Kidney glomerular epithelial cell (primary cell): Measurements from ENCODE around the gene YIPF6.
"Not testable (repeated sequence)": the region's sequence is repeated elsewhere in the genome, so short reads cannot be mapped to it uniquely, and the experiment has no call there.

Source experiments
- DNase-seq: peaks from one replicate; lab custom pipeline; 2025; lab: John Stamatoyannopoulos, UW

YIPF6 gene, protein sequence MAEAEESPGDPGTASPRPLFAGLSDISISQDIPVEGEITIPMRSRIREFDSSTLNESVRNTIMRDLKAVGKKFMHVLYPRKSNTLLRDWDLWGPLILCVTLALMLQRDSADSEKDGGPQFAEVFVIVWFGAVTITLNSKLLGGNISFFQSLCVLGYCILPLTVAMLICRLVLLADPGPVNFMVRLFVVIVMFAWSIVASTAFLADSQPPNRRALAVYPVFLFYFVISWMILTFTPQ

DNA sequence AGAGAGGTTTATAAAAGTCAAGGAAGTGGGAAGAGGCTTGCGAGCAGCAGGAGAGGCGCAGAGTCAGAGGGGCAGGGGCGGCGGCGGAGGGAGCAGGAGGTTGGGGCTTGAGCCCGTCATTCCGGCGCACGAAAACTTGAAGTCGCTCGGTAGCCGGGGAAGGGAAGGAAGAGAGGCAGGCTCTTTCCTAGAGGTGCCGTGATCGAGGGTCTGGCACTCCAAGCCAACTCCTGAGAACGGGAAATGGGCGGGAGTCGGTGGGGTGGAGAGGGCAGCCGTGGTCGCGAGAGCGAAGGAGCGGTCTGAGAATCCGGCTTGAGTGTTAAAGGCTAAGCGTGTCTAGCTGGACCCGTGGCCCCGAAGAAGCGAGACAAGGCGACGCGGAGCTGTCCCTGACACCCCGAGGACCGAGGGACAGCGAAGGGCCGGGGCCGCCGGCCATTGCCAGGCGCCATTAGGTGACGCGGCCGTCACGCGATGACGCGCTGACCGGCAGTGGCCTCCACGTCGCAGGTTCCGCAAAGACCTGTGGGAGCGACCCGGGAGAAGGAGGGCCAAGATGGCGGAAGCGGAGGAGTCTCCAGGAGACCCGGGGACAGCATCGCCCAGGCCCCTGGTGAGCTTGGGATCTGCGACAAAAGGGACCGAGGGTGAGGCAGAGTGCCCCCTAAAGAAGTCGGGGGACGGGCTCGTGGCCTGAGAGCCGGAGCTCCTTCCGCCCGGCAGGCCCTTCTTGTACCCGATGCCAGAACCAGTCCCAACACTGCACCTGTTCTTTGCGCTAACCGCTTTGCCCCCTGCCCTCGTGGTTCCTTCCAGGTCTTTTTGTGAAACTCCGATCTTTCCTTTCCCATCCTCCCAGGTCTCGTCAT is at the start of gene YIPF6:
Gene YIPF6, plus strand, starts transcription at position 544 of the 872 bp plus-strand sequence. Its CDS starts 16 bp downstream, at position 560.
- no peak for DNase-seq

DNA sequence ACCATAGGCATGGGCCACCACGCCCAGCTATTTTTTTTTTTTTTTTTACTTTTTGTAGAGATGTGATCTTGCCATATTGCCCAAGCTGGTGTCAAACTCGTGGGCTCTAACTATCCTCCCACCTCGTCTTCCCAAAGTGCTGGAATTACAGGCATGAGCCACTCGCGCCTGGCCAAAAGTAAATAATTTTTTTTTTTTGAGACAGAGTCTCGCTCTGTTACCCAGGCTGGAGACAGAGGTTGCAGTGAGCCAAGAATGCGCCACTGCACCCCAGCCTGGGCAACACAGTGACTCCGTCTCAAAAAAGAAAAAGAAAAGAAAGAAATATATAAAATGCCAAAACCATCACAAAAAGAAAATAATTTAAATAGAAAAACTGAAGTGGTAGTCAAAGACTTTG is 47.1 kb upstream of the YIPF6 start:
- DNase-seq: no peak

DNA sequence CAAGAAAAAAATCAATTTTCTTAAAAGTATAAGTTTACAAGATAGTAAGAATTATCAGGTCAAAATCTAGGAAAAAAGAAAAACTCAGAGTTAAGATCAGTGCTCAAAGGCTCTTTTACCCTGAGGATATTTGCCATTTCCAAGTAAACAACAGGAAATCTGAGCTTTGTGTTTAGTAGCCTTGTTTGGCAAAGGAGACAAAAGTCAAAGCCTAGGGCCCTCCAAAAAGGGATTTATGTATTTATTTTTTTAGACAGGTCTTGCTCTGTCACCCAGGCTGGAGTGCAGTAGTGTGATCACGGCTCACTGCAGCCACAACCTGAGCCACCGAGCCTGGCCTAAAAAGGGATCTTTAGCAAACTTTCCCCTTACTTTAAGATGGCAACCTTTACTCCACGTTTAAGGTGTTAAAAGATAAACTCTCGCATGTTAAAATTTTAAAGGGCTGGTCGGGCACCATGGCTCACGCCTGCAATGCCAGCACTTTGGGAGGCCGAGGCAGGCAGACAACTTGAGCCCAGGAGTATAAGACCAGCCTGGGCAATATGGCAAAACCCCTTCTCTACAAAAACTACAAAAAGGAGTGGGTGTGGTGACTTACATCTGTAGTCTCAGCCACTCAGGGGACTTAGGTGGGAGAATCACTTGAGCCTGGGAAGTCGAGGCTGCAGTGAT is 44.2 kb upstream of the YIPF6 start:
- DNase-seq: no peak

DNA sequence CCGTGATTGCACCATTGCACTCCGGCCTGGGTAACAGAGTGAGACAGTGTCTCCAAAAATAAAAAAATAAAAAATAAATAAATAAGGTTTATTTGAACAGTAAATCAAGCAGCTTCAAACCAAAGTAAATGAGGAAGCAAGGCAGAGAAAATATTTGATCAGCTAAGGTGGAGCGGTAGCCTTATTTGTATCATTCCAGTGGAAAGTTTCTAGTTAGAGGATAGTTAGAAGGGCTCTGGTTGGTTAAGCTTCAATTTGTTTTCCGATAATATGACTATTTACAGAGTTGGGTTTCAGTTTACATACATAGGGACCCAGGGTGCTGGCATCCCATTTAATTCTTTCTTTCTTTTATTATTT is 43.7 kb upstream of the YIPF6 start:
- DNase-seq: no peak

DNA sequence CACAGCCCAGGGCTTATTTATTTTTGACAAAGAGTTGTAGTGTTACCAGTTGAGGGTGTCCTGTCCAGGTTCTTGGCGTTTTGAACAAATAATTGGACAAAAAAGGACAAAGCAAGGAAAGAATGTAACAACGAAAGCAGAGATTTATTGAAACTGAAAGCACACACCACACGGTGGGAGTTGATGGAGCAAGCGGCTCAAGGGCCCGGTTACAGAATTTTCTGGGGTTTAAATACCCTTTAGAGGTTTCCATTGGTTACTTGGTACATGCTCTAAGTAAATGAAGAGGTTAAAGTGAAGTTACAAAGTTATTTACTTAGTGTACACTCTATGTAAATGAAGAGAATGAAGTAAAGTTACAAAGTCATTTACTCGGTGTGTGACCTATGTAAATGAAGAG is 37.8 kb upstream of the YIPF6 start:
- no peak for DNase-seq

DNA sequence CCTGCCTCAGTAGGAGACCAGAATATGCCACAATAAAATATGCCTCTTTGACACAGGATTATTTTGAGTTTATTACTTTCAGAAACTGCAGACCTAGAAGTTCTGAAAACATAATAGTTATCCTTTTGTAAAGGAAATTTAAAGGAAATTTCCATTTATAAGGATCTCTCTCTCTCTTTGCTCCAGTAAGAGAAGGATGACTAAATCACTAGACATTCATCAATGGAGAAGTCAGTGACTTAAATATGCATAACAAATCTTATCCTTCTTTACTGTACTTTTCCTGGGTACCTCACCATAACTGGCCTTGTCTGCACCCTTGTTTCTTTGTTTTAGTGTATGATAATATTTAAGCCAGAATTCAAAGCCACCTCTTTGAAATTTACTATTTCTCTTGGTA is 37.3 kb upstream of the YIPF6 start:
- no peak for DNase-seq

DNA sequence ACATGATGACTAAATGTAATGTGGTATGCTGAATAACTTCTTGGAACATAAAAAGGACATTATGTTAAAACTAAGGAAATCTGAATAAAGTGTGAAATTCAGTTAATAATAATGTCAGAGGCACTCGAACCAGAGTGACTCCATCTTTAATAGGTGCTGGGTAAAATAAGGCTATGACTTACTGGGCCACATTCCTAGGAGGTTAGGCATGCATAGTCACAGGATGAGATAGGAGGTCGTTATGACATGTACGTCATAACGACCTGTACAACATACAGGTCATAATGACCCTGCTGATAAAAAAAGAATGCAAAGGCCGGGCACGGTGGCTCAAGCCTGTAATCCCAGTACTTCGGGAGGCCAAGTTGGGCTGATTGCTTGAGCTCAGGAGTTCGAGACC is 36.7 kb upstream of the YIPF6 start:
- no peak for DNase-seq

DNA sequence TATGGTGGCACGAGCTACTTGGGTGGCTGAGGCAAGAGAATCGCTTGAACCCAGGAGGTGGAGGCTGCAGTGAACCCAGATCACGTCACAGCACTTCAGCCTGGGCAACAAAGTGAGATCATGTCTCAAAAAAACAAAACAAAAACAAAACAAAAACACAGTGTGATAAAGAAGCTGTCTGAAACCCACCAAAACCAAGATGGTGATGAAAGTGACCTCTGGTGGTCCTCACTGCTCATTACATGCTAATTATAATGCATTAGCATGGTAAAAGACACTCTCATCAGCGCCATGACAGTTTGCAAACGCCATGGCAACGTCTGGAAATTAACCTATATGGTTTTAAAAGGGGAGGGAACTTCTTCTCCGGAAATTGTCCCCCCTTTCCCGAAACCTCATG is 36.2 kb upstream of the YIPF6 start:
- peak; percentile 14 for DNase-seq

DNA sequence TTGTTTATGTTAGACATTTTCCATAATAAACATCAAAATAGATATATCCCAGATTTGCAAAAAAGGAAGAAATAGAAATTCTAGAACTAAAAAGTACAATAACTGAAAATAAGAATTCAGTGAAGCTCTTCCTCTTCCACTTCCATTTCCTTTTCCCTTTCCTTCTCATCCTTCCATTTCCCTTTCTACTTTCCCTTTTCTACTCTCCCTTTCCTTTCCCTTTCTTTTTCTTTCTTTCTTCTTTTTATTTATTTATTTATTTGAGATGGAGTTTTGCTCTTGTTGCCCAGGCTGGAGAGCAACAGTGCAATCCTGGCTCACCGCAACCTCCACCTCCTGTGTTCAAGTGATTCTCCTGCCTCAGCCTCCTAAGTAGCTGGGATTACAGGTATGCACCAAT is 35.0 kb upstream of the YIPF6 start:
- DNase-seq: no peak

DNA sequence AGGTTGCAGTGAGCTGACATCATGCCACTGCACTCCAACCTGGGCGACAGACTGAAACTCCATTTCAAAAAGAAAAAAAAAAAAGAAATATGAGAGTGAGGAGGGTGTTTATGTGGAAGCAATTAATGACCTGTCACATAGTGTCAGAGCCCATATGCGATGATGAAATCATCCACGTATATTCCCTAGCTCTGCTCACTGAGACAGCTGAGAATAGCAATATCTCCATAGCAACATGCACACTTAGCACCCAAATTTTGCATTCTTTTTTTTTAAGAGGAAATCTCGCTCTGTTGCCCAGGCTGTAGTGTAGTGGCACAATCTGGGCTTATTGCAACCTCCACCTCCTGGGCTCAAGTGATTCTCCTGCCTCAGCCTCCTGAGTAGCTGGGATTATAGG is 34.1 kb upstream of the YIPF6 start:
- DNase-seq: no peak

DNA sequence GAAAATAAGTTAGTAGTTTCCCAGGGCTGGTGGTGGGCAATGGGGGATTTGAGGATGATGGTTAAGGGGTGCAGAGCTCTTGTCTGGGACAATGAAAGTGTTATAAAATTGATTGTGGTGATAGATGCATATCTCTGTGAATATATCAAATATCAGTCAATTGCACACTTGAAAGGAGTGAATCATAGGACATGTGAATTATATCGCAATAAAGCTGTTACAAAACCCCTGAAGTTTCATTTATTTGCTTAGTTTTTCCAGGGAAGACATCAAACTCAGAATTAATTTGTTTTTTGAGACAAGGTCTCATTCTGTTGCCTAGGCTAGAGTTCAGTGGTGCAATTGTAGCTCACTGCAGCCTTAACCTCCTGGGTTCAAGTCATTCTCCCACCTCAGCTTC is 17.9 kb upstream of the YIPF6 start:
- DNase-seq: no peak

DNA sequence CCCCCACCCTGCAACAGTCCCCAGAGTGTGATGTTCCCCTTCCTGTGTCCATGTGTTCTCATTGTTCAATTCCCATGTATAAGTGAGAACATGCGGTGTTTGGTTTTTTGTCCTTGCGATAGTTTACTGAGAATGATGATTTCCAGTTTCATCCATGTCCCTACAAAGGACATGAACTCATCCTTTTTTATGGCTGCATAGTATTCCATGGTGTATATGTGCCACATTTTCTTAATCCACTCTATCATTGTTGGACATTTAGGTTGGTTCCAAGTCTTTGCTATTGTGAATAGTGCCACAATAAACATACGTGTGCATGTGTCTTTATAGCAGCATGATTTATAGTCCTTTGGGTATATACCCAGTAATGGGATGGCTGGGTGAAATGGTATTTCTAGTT is 12.7 kb upstream of the YIPF6 start:
- DNase-seq: not testable (repeated sequence)

DNA sequence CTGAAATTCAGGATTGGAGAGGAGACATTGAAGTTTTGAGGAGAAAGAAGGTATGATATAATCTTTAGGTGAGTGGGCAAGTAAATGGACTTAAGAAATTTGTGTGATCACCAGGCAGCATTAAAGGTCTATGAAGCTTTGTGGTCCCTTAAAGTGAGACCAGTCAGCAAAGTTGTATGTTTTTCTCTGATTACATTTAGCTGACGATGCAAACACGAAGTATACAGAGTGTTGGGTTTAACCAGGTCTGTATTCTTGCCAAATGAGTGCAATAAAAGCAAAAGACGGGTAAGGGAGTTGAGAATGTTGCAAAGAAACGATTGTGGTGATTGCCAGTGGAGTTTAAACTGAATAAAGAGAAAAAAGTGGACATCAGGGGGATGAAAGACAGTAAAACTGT is 11.6 kb upstream of the YIPF6 start:
- DNase-seq: no peak

DNA sequence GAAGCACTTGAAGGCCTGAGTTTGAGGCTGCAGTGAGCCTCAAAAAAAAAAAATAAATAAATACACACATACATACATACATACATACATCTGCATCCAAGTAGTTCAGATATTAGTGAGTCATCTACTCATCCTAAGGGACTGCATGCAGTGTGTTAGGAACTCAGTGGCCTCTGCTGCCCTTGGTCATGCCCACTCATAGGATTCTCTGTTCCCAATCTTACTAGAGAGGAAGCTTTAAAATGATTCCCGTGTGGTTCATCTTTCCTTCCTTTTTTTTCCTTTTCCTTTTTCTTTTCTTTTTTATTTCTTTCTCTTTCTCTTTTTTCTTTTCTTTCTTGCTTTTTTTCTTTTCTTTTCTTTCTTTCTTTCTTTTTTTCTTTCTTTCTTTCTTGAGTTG is 10.9 kb upstream of the YIPF6 start:
- DNase-seq: no peak

DNA sequence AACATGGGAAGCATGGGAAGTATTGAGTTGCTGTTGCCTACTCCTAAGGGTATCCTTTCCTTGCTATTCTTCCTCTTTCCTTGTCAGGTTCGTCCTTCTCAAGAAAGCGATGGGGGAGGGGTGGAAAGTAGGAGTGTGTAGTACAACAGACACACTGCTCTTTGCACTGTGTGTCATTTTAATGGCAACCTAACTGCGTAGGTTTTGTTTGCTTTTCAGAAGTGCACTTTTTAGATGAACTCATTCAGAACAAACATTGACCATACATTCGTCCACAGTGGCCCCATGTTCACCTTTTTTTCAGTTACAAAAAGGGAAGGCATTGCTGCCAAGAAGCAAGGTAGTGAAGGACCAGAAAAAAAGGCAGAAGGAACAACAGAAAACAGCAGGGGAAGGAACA is 10.2 kb upstream of the YIPF6 start:
- no peak for DNase-seq

DNA sequence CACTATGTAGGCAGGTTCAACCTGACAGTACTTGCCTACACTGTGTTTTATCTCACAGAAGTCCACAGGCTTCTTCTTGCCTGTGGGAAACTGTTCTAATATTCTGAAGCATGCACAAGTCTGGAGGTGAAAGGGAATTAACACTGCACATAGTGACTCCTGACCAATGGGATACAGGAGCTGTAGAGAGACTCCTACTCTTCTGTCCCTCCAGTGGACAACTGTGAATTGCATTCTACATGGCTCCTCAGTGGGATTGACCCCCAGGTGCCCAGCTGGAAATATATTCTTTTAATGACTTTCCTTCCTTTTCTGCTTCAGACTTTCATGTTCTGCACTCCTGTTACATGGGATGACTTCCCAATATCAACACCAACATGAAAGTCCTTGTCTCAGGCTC is 8.2 kb upstream of the YIPF6 start:
- DNase-seq: no peak

DNA sequence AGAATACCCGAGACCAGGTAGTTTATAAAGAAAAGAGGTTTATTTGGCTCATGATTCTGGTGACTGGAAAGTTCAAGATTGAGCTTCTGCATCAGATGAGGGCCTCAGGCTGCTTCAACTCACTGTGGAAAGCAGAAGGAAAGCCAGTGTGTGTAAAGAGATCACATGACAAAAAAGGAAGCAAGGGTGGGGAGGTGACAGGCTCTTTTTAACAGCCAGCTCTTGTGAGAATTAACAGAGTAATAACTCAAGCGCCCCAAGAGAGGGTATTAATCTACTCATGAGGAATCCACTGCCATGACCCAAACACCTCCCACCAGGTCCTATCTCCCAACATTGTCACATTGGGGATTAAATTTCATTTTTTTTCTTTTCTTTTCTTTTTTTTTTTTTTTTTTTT is 6.3 kb upstream of the YIPF6 start:
- DNase-seq: no peak

DNA sequence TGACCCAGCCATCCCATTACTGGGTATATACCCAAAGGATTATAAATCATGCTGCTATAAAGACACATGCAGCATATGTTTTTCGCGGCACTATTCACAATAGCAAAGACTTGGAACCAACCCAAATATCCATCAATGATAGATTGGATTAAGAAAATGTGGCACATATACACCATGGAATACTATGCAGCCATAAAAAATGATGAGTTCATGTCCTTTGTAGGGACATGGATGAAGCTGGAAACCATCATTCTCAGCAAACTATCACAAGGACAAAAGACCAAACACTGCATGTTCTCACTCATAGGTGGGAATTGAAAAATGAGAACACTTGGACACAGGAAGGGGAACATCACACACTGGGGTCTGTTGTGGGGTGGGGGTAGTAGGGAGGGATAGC is 5.1 kb upstream of the YIPF6 start:
- DNase-seq: not testable (repeated sequence)

DNA sequence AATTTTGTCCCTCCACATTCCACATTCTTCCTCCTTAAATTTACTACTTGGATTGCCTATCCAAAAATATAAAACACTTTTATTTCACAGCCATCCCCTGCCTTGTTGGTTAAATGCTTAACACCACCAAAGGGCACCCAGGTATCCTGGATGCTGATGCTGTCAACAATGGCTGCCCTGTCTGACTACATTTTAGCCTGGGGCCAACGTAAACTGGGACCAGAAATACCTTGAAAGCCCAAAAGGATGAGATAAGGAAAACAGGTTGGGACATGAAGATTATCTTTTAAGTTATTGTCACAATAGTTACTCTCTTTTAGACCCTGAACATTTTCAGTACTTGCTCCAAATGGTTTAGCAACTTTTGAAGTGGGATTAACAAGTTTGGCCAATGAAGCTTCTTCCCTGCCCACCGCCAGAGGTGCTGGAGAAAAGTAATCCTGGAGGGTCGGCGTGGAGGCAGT is 775 bp upstream of the YIPF6 start:
- peak; percentile 7 for DNase-seq

DNA sequence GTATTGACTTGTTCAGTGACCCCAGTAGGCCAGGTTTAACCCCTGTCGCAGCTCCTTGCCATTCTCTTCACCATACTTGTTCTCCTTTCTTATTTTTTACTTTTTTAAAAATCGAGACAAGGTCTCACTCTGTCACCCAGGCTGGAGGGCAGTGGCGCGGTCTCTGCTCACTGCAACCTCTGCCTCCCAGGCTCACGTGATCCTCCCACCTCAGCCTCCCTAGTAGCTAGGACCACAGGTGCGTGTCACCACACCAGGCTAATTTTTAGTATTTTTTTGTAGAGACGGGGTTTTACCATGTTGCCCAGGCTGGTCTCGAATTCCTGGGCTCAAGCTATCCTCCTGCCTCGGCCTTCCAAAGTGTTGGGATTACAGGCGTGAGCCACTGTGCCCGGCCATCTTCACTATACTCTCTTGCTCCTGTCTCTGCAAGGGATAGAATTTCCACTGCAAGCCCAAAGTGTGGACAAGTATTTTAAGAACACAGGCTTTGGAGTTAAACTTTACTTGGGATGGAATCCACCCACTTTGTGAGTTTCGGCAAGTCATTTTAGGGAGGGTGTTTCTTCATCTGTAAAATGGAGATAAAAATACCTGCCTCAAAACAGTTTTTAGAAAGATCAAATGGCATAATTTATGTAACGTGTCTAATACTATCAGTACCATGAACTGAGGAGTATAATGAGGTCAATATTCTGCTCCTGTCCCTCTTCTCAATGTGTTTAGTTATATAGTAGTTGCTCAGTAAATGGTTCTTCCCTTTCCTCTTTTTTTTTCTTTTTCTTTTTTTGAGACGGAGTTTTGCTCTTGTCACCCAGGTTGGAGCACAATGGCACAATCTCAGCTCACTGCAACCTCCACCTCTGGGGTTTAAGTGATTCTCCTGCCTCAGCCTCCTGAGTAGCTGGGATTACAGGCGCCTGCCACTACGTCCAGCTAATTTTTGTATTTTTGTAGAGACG is 973 bp downstream of the YIPF6 start:
- DNase-seq: no peak

DNA sequence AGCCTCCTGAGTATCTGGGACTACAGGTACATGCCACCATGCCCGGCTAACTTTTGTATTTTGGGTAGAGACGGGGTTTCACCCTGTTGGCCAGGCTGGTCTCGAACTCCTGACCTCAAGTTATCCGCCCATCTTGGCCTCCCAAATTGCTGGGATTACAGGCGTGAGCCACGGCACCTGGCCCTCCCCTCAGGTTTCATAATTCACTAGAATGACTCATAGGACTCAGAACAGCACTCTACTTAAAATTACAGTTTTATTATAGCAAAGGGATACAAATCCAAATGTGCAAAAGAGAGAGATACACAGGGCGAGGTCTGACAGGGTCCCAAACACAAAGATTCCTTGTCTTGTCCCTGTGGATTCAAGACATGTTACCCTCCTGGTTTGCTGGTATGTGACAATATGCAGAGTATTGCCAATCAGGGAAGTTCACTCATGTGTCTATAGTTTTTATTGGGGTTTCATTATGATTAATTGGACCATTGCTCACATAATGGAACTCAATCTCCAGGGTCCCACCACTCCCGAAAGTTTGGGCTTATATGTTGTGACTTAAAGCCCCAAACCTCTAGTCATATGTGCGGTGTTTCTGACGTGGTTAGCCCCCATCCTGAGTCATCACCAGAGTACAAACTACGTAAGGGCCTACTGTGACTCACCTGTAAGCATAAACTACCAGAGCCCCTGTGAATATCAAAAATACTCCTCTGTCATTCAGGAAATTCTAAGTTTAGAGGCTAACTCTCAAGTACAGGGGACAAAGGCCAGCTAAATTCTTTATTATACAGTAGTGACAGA is 5.2 kb downstream of the YIPF6 start:
- DNase-seq: no peak
